SK-N-SH (cell line): ENCODE results near the gene MRPL58. TPM values are rescaled to one million over a fixed set of nuclear protein-coding genes. Genes with fewer than 3 reads are reported as not detected.

ENCODE experiments used
- CTCF ChIA-PET: fragments of 300-600, 350-600 bp; formaldehyde crosslinking; extraction: SDS; loops from one replicate; lab custom pipeline; 2021; lab: Yijun Ruan, JAX
- POLR2A ChIA-PET: fragments of 350-600 bp; sonication (Branson Sonifier 250); formaldehyde crosslinking; extraction: SDS; loops from one replicate; lab custom pipeline; 2020; ENCODE audit warnings: antibody characterized with exemption, inconsistent platforms; lab: Yijun Ruan, JAX
- DNase-seq: peaks from one replicate; pipeline ENCODE4 v3.0.0; 2012
- H2AFZ ChIP-seq: fragments of 200-600 bp; sonication (generic); 2 replicates; pipeline ENCODE4 v1.8.1; 2016; ENCODE audit warnings: antibody characterized with exemption, mild to moderate bottlenecking, low read depth
- H3F3A ChIP-seq: fragments of 200-600 bp; sonication (generic); replicated peaks from 2 replicates; pipeline ENCODE3; 2016; ENCODE audit warnings: antibody characterized with exemption, mild to moderate bottlenecking; ENCODE audit not compliant: insufficient read depth
- H3K27ac ChIP-seq, 2 experiments: fragments of 200-500 bp in 1 of 2; fragments of 200-600 bp in 1 of 2; sonication (Bioruptor generic) in 1 of 2; sonication (generic), shearing (Covaris generic) in 1 of 2; 2 replicates each; pipeline versions ENCODE4 v1.5.1 to v1.6.1; 2014 to 2016; ENCODE audit warnings: low read depth in 2 of 2, inconsistent platforms in 1 of 2, low read length in 1 of 2, mild to moderate bottlenecking in 1 of 2, mixed read lengths in 1 of 2
- H3K27me3 ChIP-seq: fragments of 200-600 bp; sonication (generic), shearing (Covaris generic); 2 replicates; pipeline ENCODE4 v1.6.1; 2016; ENCODE audit warnings: mixed run types; ENCODE audit not compliant: insufficient read depth
- H3K36me3 ChIP-seq, 2 experiments: fragments of 200-500 bp in 1 of 2; fragments of 200-600 bp in 1 of 2; sonication (Bioruptor generic) in 1 of 2; sonication (generic) in 1 of 2; replicated peaks in 1 of 2; 2 replicates each; pipeline versions ENCODE3 to v1.5.1; 2014 to 2016; ENCODE audit warnings: low read length in 1 of 2, mild to moderate bottlenecking in 1 of 2; ENCODE audit not compliant: insufficient read depth in 2 of 2, control insufficient read depth in 1 of 2
- H3K4me1 ChIP-seq, 2 experiments: fragments of 200-500 bp in 1 of 2; fragments of 200-600 bp in 1 of 2; sonication (Bioruptor generic) in 1 of 2; sonication (generic), shearing (Covaris generic) in 1 of 2; 2 replicates each; pipeline versions ENCODE4 v1.5.1 to v1.6.1; 2014 to 2016; ENCODE audit warnings: low read depth in 1 of 2, low read length in 1 of 2, mixed run types in 1 of 2; ENCODE audit not compliant: insufficient read depth in 2 of 2, control insufficient read depth in 1 of 2
- H3K4me2 ChIP-seq: fragments of 200-600 bp; sonication (generic), shearing (Covaris generic); 2 replicates; pipeline ENCODE4 v1.6.1; 2017; ENCODE audit warnings: mixed run types
- H3K4me3 ChIP-seq, 2 experiments: fragments of 200-500 bp in 1 of 2; fragments of 200-600 bp in 1 of 2; sonication (Bioruptor generic) in 1 of 2; sonication (generic), shearing (Covaris generic) in 1 of 2; 2 replicates each; pipeline versions ENCODE4 v1.5.1 to v1.8.1; 2014 to 2016; ENCODE audit warnings: low read depth in 2 of 2, inconsistent platforms in 1 of 2, low read length in 1 of 2, mild to moderate bottlenecking in 1 of 2, mixed read lengths in 1 of 2, moderate library complexity in 1 of 2
- H3K79me2 ChIP-seq: fragments of 200-600 bp; sonication (generic); 2 replicates; pipeline ENCODE4 v1.8.1; 2017; ENCODE audit warnings: mild to moderate bottlenecking; ENCODE audit not compliant: insufficient read depth
- H3K9ac ChIP-seq: fragments of 200-600 bp; sonication (generic); 2 replicates; pipeline ENCODE4 v1.6.1; 2017; ENCODE audit warnings: mixed run types
- H3K9me2 ChIP-seq: fragments of 200-600 bp; sonication (generic); 2 replicates; pipeline ENCODE4 v1.6.1; 2017; ENCODE audit warnings: mixed run types
- H3K9me3 ChIP-seq: fragments of 200-600 bp; sonication (generic); 2 replicates; pipeline ENCODE4 v1.6.1; 2017; ENCODE audit warnings: mixed run types, mild to moderate bottlenecking, moderate library complexity
- H4K20me1 ChIP-seq: fragments of 200-600 bp; sonication (generic); 2 replicates; pipeline ENCODE4 v1.6.1; 2017; ENCODE audit warnings: mild to moderate bottlenecking, mixed run types; ENCODE audit not compliant: insufficient read depth
- CHD2 ChIP-seq: fragments of 150-350 bp; IDR thresholded peaks from 2 replicates; pipeline ENCODE4 v1.6.1; 2018; ENCODE audit warnings: low read length; ENCODE audit not compliant: partially characterized antibody
- JUND ChIP-seq: IDR thresholded peaks from 2 replicates; pipeline ENCODE4 v1.4.0; 2012
- MXI1 ChIP-seq: IDR thresholded peaks from 2 replicates; pipeline ENCODE4 v1.6.1; 2012; ENCODE audit warnings: mild to moderate bottlenecking, low read depth, low read length, improper control_type of control experiment
- NFIC ChIP-seq: IDR thresholded peaks from 2 replicates; pipeline ENCODE4 v1.4.0; 2012; ENCODE audit warnings: borderline replicate concordance
- REST ChIP-seq: IDR thresholded peaks from 2 replicates; pipeline ENCODE4 v1.6.1; 2012; ENCODE audit warnings: mild to moderate bottlenecking, low read depth, low read length, moderate library complexity
- SIN3A ChIP-seq: IDR thresholded peaks from 2 replicates; pipeline ENCODE4 v1.6.1; 2012; ENCODE audit warnings: low read depth, mild to moderate bottlenecking, low read length, moderate library complexity, borderline replicate concordance
- TCF12 ChIP-seq: IDR thresholded peaks from 2 replicates; pipeline ENCODE4 v1.4.0; 2012
- YY1 ChIP-seq: IDR thresholded peaks from 2 replicates; pipeline ENCODE4 v1.4.0; 2012; ENCODE audit warnings: low read depth, mild to moderate bottlenecking
- WGBS: methylation state at CpG from one replicate; pipeline ENCODE4 v1.1.6; 2017; ENCODE audit warnings: low lambda C conversion rate; 5-methylcytosine and 5-hydroxymethylcytosine counted together
- polyA plus RNA-seq, 3 experiments: library from polyadenylated mRNA; depleted of rRNA; stranded (reverse); fragments of >200 nt; gene quantifications; 2 replicates each; pipeline ENCODE4 v1.2.3, GENCODE V29; 2012
- TF ChIP-seq, protein P1 (sequence below): fragments of 150-350 bp; IDR thresholded peaks from 2 replicates; pipeline ENCODE4 v1.6.1; 2017; ENCODE audit warnings: antibody characterized with exemption, low read length, low read depth, borderline replicate concordance
- TF ChIP-seq, protein P2 (sequence below): fragments of 150-350 bp; IDR thresholded peaks from 2 replicates; pipeline ENCODE4 v1.6.1; 2016; ENCODE audit warnings: mild to moderate bottlenecking, low read depth, low read length

Gene MRPL58
- polyA plus RNA-seq, 1 of the 3 experiments (the other 2 are of a cell fraction): 87.3 TPM

DNA sequence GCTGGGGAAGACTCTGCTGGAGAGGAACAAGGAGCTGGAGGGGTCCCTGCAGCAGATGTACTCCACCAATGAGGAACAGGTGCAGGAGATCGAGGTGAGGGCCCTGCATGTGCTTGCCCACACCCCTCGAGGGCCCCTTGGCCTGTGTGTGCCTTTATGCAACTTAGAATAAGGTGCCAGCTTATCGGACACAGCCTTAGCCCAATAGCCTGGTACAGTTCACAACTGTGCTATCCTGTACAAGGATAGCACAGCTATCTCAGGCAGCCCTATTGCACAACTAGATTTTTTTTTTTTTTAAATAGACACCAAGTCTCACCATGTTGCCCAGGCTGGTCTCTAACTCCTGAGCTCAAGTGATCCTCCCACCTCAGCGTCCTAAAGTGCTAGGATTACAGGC is 12.9 kb upstream of the MRPL58 start:
- Histone ChIP-seq H3K9me3 (no peaks in the 10 kb centered on the region), H3K27ac (no peak overlapping the region)
- TF ChIP-seq, protein P1, sequence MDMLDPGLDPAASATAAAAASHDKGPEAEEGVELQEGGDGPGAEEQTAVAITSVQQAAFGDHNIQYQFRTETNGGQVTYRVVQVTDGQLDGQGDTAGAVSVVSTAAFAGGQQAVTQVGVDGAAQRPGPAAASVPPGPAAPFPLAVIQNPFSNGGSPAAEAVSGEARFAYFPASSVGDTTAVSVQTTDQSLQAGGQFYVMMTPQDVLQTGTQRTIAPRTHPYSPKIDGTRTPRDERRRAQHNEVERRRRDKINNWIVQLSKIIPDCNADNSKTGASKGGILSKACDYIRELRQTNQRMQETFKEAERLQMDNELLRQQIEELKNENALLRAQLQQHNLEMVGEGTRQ: no peak
- TF ChIP-seq SIN3A: no peak
- no peak for TF ChIP-seq TCF12
- TF ChIP-seq JUND: no peak
- no peak for TF ChIP-seq REST
- TF ChIP-seq NFIC: no peak
- TF ChIP-seq MXI1: no peak
- TF ChIP-seq CHD2: no peak
- TF ChIP-seq, protein P2, sequence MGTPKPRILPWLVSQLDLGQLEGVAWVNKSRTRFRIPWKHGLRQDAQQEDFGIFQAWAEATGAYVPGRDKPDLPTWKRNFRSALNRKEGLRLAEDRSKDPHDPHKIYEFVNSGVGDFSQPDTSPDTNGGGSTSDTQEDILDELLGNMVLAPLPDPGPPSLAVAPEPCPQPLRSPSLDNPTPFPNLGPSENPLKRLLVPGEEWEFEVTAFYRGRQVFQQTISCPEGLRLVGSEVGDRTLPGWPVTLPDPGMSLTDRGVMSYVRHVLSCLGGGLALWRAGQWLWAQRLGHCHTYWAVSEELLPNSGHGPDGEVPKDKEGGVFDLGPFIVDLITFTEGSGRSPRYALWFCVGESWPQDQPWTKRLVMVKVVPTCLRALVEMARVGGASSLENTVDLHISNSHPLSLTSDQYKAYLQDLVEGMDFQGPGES: no peak
- TF ChIP-seq YY1: no peak
- TF ChIP-seq, all 33 proteins: peak for 0
- Histone ChIP-seq H3K9ac (no peak overlapping the region), H3F3A (no peaks in the 10 kb centered on the region), H3K4me2 (no peak overlapping the region), H3K27me3 (no peaks in the 10 kb centered on the region), H3K4me3 (no peak overlapping the region), H3K9me2 (no peaks in the 10 kb centered on the region), H3K4me1 (no peaks in the 10 kb centered on the region), H2AFZ (no peak overlapping the region), H4K20me1 (no peaks in the 10 kb centered on the region), H3K36me3 (peaks cover 30 to 31% of the 10 kb centered on the region in 2 experiments), H3K79me2 (peaks cover 36% of the 10 kb centered on the region)
- WGBS: 80% methylated on average over 4 of the region's 4 CpGs
- DNase-seq: no peak
- ChIA-PET POLR2A (interaction anchor here (0.6 to 1.3 kb wide), 8 partner anchors 9 to 183 kb away, joined by 3 to 6 read pairs (median 4); partner anchors contain the start of genes CDR2L and MRPL58), CTCF (interaction anchor here (0.9 to 19.8 kb wide), 5 partner anchors 11 to 134 kb away, joined by 3 to 295 read pairs (median 5); no protein-coding TSS in a partner anchor)
